Neuronal stem cell (in vitro differentiated cells): ENCODE results near the gene ODAD2.
A peak's percentile ranks its signal among the peaks of the same experiment; 100 is the strongest.
"Not testable (repeated sequence)": the region's sequence is repeated elsewhere in the genome, so short reads cannot be mapped to it uniquely, and the experiment has no call there.

ENCODE experiments used
- DNase-seq: peaks from one replicate; pipeline ENCODE4 v3.0.0-alpha.2; 2013; ENCODE audit warnings: low spot score
- H2AFZ ChIP-seq: one replicate; pipeline ENCODE4 v1.6.1; 2013; ENCODE audit warnings: mild to moderate bottlenecking, low read length, inconsistent platforms
- H2AK5ac ChIP-seq: 2 replicates; pipeline ENCODE4 v1.6.1; 2013; ENCODE audit warnings: low read depth, mild to moderate bottlenecking, inconsistent platforms, low read length, moderate library complexity, mixed read lengths
- H2BK120ac ChIP-seq: 2 replicates; pipeline ENCODE4 v1.6.1; 2013; ENCODE audit warnings: low read depth, mild to moderate bottlenecking, inconsistent platforms, low read length, moderate library complexity, mixed read lengths
- H2BK12ac ChIP-seq: one replicate; pipeline ENCODE4 v1.6.1; 2013; ENCODE audit warnings: low read length, inconsistent platforms
- H2BK15ac ChIP-seq: 2 replicates; pipeline ENCODE4 v1.6.1; 2013; ENCODE audit warnings: mild to moderate bottlenecking, low read length, inconsistent platforms, mixed read lengths
- H2BK5ac ChIP-seq: one replicate; pipeline ENCODE4 v1.6.1; 2013; ENCODE audit warnings: inconsistent platforms, mild to moderate bottlenecking, low read length, moderate library complexity
- H3K14ac ChIP-seq: one replicate; pipeline ENCODE4 v1.6.1; 2013; ENCODE audit warnings: low read length, inconsistent platforms
- H3K18ac ChIP-seq: 2 replicates; pipeline ENCODE4 v1.6.1; 2013; ENCODE audit warnings: low read length, inconsistent platforms
- H3K23ac ChIP-seq: 2 replicates; pipeline ENCODE4 v1.6.1; 2013; ENCODE audit warnings: low read depth, mild to moderate bottlenecking, mixed read lengths, low read length, inconsistent platforms; ENCODE audit not compliant: poor library complexity
- H3K27ac ChIP-seq: replicated peaks from 3 replicates; pipeline ENCODE4 v1.5.1; 2013; ENCODE audit warnings: low read length, inconsistent platforms
- H3K27me3 ChIP-seq, 3 experiments: 2 replicates each; pipeline ENCODE4 v1.6.1; 2013; ENCODE audit warnings: low read length in 3 of 3, mild to moderate bottlenecking in 2 of 3, inconsistent platforms in 1 of 3, low read depth in 1 of 3, mixed read lengths in 1 of 3, moderate library complexity in 1 of 3; ENCODE audit not compliant: control insufficient read depth in 3 of 3, insufficient read depth in 3 of 3
- H3K36me3 ChIP-seq, 2 donors: replicated peaks in 1 of 2; 2 replicates each; pipeline ENCODE4 v1.6.1; 2013; ENCODE audit warnings: low read length in 2 of 2; ENCODE audit not compliant: control insufficient read depth in 2 of 2, insufficient read depth in 2 of 2
- H3K4ac ChIP-seq: 2 replicates; pipeline ENCODE4 v1.6.1; 2013; ENCODE audit warnings: inconsistent platforms, mild to moderate bottlenecking, low read length, moderate library complexity
- H3K4me1 ChIP-seq, 2 donors: 1 replicate in 1 of 2; 2 replicates in 1 of 2; pipeline ENCODE4 v1.6.1; 2013; ENCODE audit warnings: low read length in 2 of 2, low read depth in 1 of 2; ENCODE audit not compliant: control insufficient read depth in 2 of 2, insufficient read depth in 1 of 2
- H3K4me2 ChIP-seq: one replicate; pipeline ENCODE4 v1.6.1; 2013; ENCODE audit warnings: mild to moderate bottlenecking, low read length, inconsistent platforms; ENCODE audit not compliant: insufficient read depth, poor library complexity, severe bottlenecking
- H3K4me3 ChIP-seq, 2 donors: 2 replicates each; pipeline ENCODE4 v1.5.1; 2013; ENCODE audit warnings: low read length in 2 of 2, mild to moderate bottlenecking in 2 of 2, inconsistent platforms in 1 of 2, moderate library complexity in 1 of 2
- H3K79me1 ChIP-seq: one replicate; pipeline ENCODE4 v1.6.1; 2013; ENCODE audit warnings: low read depth, mild to moderate bottlenecking, inconsistent platforms, low read length, moderate library complexity
- H3K9ac ChIP-seq: one replicate; pipeline ENCODE4 v1.6.1; 2013; ENCODE audit warnings: mild to moderate bottlenecking, low read depth, low read length, inconsistent platforms; ENCODE audit not compliant: poor library complexity
- H3K9me3 ChIP-seq, 2 donors: replicated peaks in 1 of 2; 2 replicates each; pipeline versions ENCODE3 to v1.6.1; 2013; ENCODE audit warnings: low read length in 2 of 2, mild to moderate bottlenecking in 2 of 2, inconsistent platforms in 1 of 2, low read depth in 1 of 2, mixed read lengths in 1 of 2, moderate library complexity in 1 of 2; ENCODE audit not compliant: control insufficient read depth in 2 of 2, insufficient read depth in 1 of 2
- H4K8ac ChIP-seq: one replicate; pipeline ENCODE4 v1.6.1; 2013; ENCODE audit warnings: low read depth, mild to moderate bottlenecking, inconsistent platforms, low read length, moderate library complexity
- H4K91ac ChIP-seq: one replicate; pipeline ENCODE4 v1.6.1; 2013; ENCODE audit warnings: low read length, low read depth, mild to moderate bottlenecking, inconsistent platforms; ENCODE audit not compliant: poor library complexity
- WGBS, 2 donors: extraction: QIAGEN DNeasy Blood & Tissue Kit; methylation state at CpG; one replicate each; pipeline ENCODE4 v1.1.7; 2013; ENCODE audit warnings: missing lambda C conversion rate in 2 of 2, mixed read lengths in 1 of 2; ENCODE audit not compliant: insufficient read length in 2 of 2, insufficient replicate concordance in 1 of 2; ENCODE audit errors: extremely low coverage in 2 of 2; 5-methylcytosine and 5-hydroxymethylcytosine counted together

ODAD2 gene

GRCh38 chr10:27969931-27970330 is 28.9 kb downstream of the ODAD2 start:
- H3K4me1 ChIP-seq, H2BK120ac ChIP-seq, H3K9ac ChIP-seq, H3K23ac ChIP-seq, H3K9me3 ChIP-seq, H4K8ac ChIP-seq, H3K4me3 ChIP-seq, H2BK12ac ChIP-seq, H3K14ac ChIP-seq, DNase-seq, H2AFZ ChIP-seq, H3K36me3 ChIP-seq, H3K4ac ChIP-seq, H3K4me2 ChIP-seq, H4K91ac ChIP-seq, H3K79me1 ChIP-seq, H3K27ac ChIP-seq, H2BK5ac ChIP-seq, H3K18ac ChIP-seq, H2AK5ac ChIP-seq, H3K27me3 ChIP-seq, H2BK15ac ChIP-seq: not testable (repeated sequence)
- no CpG with 5 or more reads among the region's 7 CpGs for WGBS, 2 donors

- Histone ChIP-seq H2BK15ac (no peak overlapping the region), H2BK120ac (no peak overlapping the region), H4K8ac (no peak overlapping the region), H3K18ac (no peak overlapping the region), H4K91ac (no peak overlapping the region), H3K4ac (no peak overlapping the region), H3K27ac (no peak overlapping the region), H3K4me2 (no peak overlapping the region), H3K23ac (no peak overlapping the region), H2BK5ac (no peak overlapping the region), H2AFZ (no peak overlapping the region), H3K14ac (no peak overlapping the region), H2BK12ac (no peak overlapping the region), H3K79me1 (no peaks in the 10 kb centered on the region), H3K9me3 (no peaks in the 10 kb centered on the region), H3K4me1 (no peaks in the 10 kb centered on the region), H3K27me3 (no peaks in the 10 kb centered on the region), H2AK5ac (no peak overlapping the region), H3K4me3 (no peak overlapping the region), H3K9ac (no peak overlapping the region), H3K36me3 (no peaks in the 10 kb centered on the region)
- no peak for DNase-seq
- no CpG with 5 or more reads among the region's 6 CpGs for WGBS, 2 donors
Observed at GRCh38 chr10:27959093-27959715, 39.7 kb downstream of the ODAD2 start.

- H2BK12ac ChIP-seq, H3K14ac ChIP-seq, H3K9ac ChIP-seq, H3K4me3 ChIP-seq, H3K4me1 ChIP-seq, H3K27me3 ChIP-seq, H2BK120ac ChIP-seq, H3K36me3 ChIP-seq, H3K27ac ChIP-seq, H3K18ac ChIP-seq, H4K91ac ChIP-seq, H3K79me1 ChIP-seq, H3K4ac ChIP-seq, H2AK5ac ChIP-seq, H4K8ac ChIP-seq, H3K9me3 ChIP-seq, H3K23ac ChIP-seq, H2AFZ ChIP-seq, H2BK15ac ChIP-seq, H2BK5ac ChIP-seq, H3K4me2 ChIP-seq, DNase-seq: not testable (repeated sequence)
- no CpG with 5 or more reads among the region's 3 CpGs for WGBS, 2 donors
Observed at GRCh38 chr10:27958383-27958782, 40.5 kb downstream of the ODAD2 start.

DNA sequence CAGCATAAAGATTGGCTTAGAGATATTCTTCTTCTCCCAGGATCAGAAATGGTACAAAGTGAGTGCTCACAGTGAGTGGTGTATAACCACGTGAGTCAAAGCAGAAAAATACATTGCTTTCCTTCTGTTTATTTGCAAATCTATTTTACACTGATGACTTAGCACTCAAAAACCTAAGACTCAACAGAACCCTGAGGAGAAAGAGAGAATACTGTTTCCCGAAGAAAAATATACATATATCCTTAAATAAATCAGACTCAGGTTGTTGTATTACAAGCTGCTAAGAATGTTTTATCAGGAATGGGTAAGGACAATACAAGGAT is 48.7 kb downstream of the ODAD2 start:
- Histone ChIP-seq H3K18ac (no peak overlapping the region), H3K9ac (no peak overlapping the region), H2BK12ac (no peak overlapping the region), H3K9me3 (no peaks in the 10 kb centered on the region), H3K4ac (no peak overlapping the region), H2AFZ (peak overlapping the region; percentile 34), H4K8ac (no peak overlapping the region), H2BK15ac (no peak overlapping the region), H3K36me3 (no peaks in the 10 kb centered on the region), H2BK5ac (no peak overlapping the region), H3K27me3 (no peaks in the 10 kb centered on the region), H2BK120ac (no peak overlapping the region), H4K91ac (no peak overlapping the region), H3K14ac (no peak overlapping the region), H3K4me1 (peaks cover 3 to 5% of the 10 kb centered on the region in 2 donors), H3K79me1 (no peaks in the 10 kb centered on the region), H3K4me2 (no peak overlapping the region), H2AK5ac (no peak overlapping the region), H3K4me3 (no peak overlapping the region), H3K23ac (no peak overlapping the region), H3K27ac (no peak overlapping the region)
- no CpG with 5 or more reads among the region's 2 CpGs for WGBS, 2 donors
- no peak for DNase-seq
